Heart left ventricle (tissue), 16 donors: ENCODE results near the gene SUPT20H. TPM values are rescaled to one million over a fixed set of nuclear protein-coding genes. Genes with fewer than 3 reads are reported as not detected.

ENCODE experiments used
- ATAC-seq, 4 donors: fragments of 200-7000 bp; cut with Tn5 transposase; one replicate each; pipeline ENCODE4 v1.9.1; 2020 to 2022; ENCODE audit warnings: moderate library complexity in 4 of 4, mild to moderate bottlenecking in 3 of 4, moderate number of reproducible peaks in 1 of 4
- DNase-seq, 5 donors: peaks; one replicate each; pipeline ENCODE4 v3.0.0-alpha.2; 2020
- H3K27ac ChIP-seq, 12 donors: fragments of 200-600 bp; sonication (generic) in 4 of 12; one replicate each; pipeline versions ENCODE4 v1.5.0 to v1.8.0; 2016 to 2022; ENCODE audit warnings: mild to moderate bottlenecking in 2 of 12
- H3K27me3 ChIP-seq, 9 donors: fragments of 200-600 bp; sonication (generic) in 2 of 9; one replicate each; pipeline versions ENCODE4 v1.5.1 to v1.8.0; 2016 to 2022; ENCODE audit warnings: mild to moderate bottlenecking in 3 of 9
- H3K36me3 ChIP-seq, 9 donors: fragments of 200-600 bp; sonication (generic) in 2 of 9; one replicate each; pipeline versions ENCODE4 v1.5.0 to v1.8.0; 2018 to 2022; ENCODE audit warnings: mild to moderate bottlenecking in 2 of 9
- H3K4me1 ChIP-seq, 12 donors: fragments of 200-600 bp; sonication (generic) in 4 of 12; one replicate each; pipeline versions ENCODE4 v1.5.0 to v1.8.0; 2016 to 2022; ENCODE audit warnings: mild to moderate bottlenecking in 3 of 12
- H3K4me3 ChIP-seq, 12 donors: fragments of 200-600 bp; sonication (generic) in 4 of 12; one replicate each; pipeline versions ENCODE4 v1.5.0 to v1.8.0; 2017 to 2022; ENCODE audit warnings: mild to moderate bottlenecking in 9 of 12, moderate library complexity in 4 of 12
- H3K9me3 ChIP-seq, 12 donors: fragments of 200-600 bp; sonication (generic) in 4 of 12; one replicate each; pipeline versions ENCODE4 v1.5.0 to v1.8.0; 2016 to 2022; ENCODE audit warnings: mild to moderate bottlenecking in 1 of 12
- CTCF ChIP-seq, 12 donors: fragments of 200-600 bp; sonication (generic) in 4 of 12; IDR thresholded peaks; one replicate each; pipeline versions ENCODE4 v1.5.0 to v1.8.0; 2018 to 2022; ENCODE audit warnings: antibody characterized with exemption in 12 of 12, mild to moderate bottlenecking in 5 of 12
- POLR2A ChIP-seq, 2 donors: fragments of 450-650 bp; IDR thresholded peaks; one replicate each; pipeline ENCODE4 v1.6.1; 2017; ENCODE audit warnings: antibody characterized with exemption in 2 of 2, mild to moderate bottlenecking in 2 of 2, moderate library complexity in 2 of 2
- WGBS, 4 donors: extraction: QIAGEN DNeasy Blood & Tissue Kit in 2 of 4; methylation state at CpG; one replicate each; pipeline versions ENCODE4 v1.1.5 to v1.1.7; 2013 to 2018; 5-methylcytosine and 5-hydroxymethylcytosine counted together
- intact Hi-C, 10 donors: fragments of 100-400 bp; cut with DNase I; formaldehyde crosslinking; loops; one replicate each; pipeline versions ENCODE4 v1.11.1 to v1.14.2; 2022
- polyA plus RNA-seq, 2 donors: library from polyadenylated mRNA; stranded (reverse); fragments of 200-250 nt; gene quantifications; one replicate each; pipeline ENCODE4 v1.2.3, GENCODE V29; 2013
- total RNA-seq, 9 donors: library from RNA; depleted of rRNA in 2 of 9; stranded (reverse); fragments of >200 nt in 2 of 9; fragmentation: NEBNext Ultra II Directional in 3 of 9; extraction: Animal tissue kit (Norgen Biotek cat#: 25700) in 3 of 9; gene quantifications; one replicate each; pipeline versions ENCODE4 v1.1.0 to v1.2.4, GENCODE V29; 2016 to 2023
- donor health status: ischemic (EF 13 %, LVEDD 7.1; RV severe dilation, severe dysfunction).
- donor health status: healthy with polysubstance abuse.
- donor health status: DM: no; HTN: yes; CAD: no.
- donor health status: DM: no; HTN: no; CAD: no.
- donor health status: ischemic (EF 25% LVEDD 6.9; RV normal size, moderate dysfunction).
- donor health status: ischemic (EF 25% LVEDD 5.7; RV mildly dilated, moderate dysfunction).
- donor health status: healthy.
- donor health status: DM: yes; HTN: yes; CAD: no.
- donor health status: ischemic (EF 35%, LVEDD 5.7; RV mildly dilated, moderate dysfunction).
- donor health status: nonischemic (EF 11% LVEDD 7.7; RV severe dilation, severe dysfunction).
- donor health status: DM: yes; HTN: yes; CAD: no.
- donor health status: PGD.
- donor health status: ischemic (EF 29% LVEDD 5.4; RV normal size, mild dysfunction).
- donor health status: nonischemic (EF 23%, LVEDD 6.1; RV moderate dilation, normal function).

Gene SUPT20H
- total and polyA plus RNA-seq, 11 donors: 18.0 to 32.8 (median 25.6) TPM

- Histone ChIP-seq H3K4me3 (no peak overlapping the region), H3K27ac (no peak overlapping the region), H3K4me1 (no peaks in the 10 kb centered on the region), H3K9me3 (no peaks in the 10 kb centered on the region), H3K36me3 (peaks cover 0 to 100% (median 100%) of the 10 kb centered on the region in 9 donors), H3K27me3 (no peaks in the 10 kb centered on the region)
- intact Hi-C loops: no loop called here
- TF ChIP-seq POLR2A (IDR thresholded peaks at IDR 0.05): no peak
- TF ChIP-seq CTCF (IDR thresholded peaks at IDR 0.05): no peak
- DNase-seq: no peak
- no peak for ATAC-seq
- 77 to 86% (median 83%) methylated on average over 1 of the region's 1 CpG for WGBS, 4 donors
Measured at GRCh38 chr13:37023871-37024270, 35.6 kb downstream of the SUPT20H start.

GRCh38 chr13:37014609-37015008 lies 44.9 kb downstream of the SUPT20H start:
- no peak overlapping the region for H3K4me3 ChIP-seq
- H3K36me3 ChIP-seq: peaks cover 0 to 100% (median 97%) of the 10 kb centered on the region in 9 donors
- intact Hi-C loops: loop anchor here in 1 of 10 donors (1.0 kb wide), 1 partner anchor 23 kb away; no protein-coding TSS in a partner anchor
- no peaks in the 10 kb centered on the region for H3K9me3 ChIP-seq
- no peaks in the 10 kb centered on the region for H3K4me1 ChIP-seq
- ATAC-seq: no peak
- 84 to 91% (median 88%) methylated on average over 1 of the region's 1 CpG for WGBS, 4 donors
- TF ChIP-seq CTCF (IDR thresholded peaks at IDR 0.05): no peak
- no peak for TF ChIP-seq POLR2A (IDR thresholded peaks at IDR 0.05)
- no peak overlapping the region for H3K27ac ChIP-seq
- no peak for DNase-seq
- no peaks in the 10 kb centered on the region for H3K27me3 ChIP-seq

- 83 to 92% (median 89%) methylated on average over 2 of the region's 2 CpGs for WGBS, 4 donors
- Histone ChIP-seq H3K9me3 (no peaks in the 10 kb centered on the region), H3K4me3 (no peak overlapping the region), H3K36me3 (peaks cover 0 to 100% (median 97%) of the 10 kb centered on the region in 9 donors), H3K27ac (no peak overlapping the region), H3K27me3 (no peaks in the 10 kb centered on the region), H3K4me1 (no peaks in the 10 kb centered on the region)
- intact Hi-C loops: no loop called here
- TF ChIP-seq POLR2A (IDR thresholded peaks at IDR 0.05): no peak
- TF ChIP-seq CTCF (IDR thresholded peaks at IDR 0.05): no peak
- ATAC-seq: no peak
- DNase-seq: no peak
Measured at GRCh38 chr13:37011788-37012187, 47.7 kb downstream of the SUPT20H start.

GRCh38 chr13:37011002-37011401 lies 48.5 kb downstream of the SUPT20H start:
- TF ChIP-seq CTCF (IDR thresholded peaks at IDR 0.05) (no peak), POLR2A (IDR thresholded peaks at IDR 0.05) (no peak)
- intact Hi-C loops: no loop called here
- H3K9me3 ChIP-seq: no peaks in the 10 kb centered on the region
- 44 to 94% (median 85%) methylated on average over 1 of the region's 1 CpG for WGBS, 4 donors
- DNase-seq (no peak), ATAC-seq (no peak)
- H3K36me3 ChIP-seq: peaks cover 0 to 100% (median 97%) of the 10 kb centered on the region in 9 donors
- no peak overlapping the region for H3K4me3 ChIP-seq
- no peak overlapping the region for H3K27ac ChIP-seq
- no peaks in the 10 kb centered on the region for H3K4me1 ChIP-seq
- H3K27me3 ChIP-seq: no peaks in the 10 kb centered on the region
